ENCODE measurements around the gene NOS1AP.

NOS1AP gene

DNA sequence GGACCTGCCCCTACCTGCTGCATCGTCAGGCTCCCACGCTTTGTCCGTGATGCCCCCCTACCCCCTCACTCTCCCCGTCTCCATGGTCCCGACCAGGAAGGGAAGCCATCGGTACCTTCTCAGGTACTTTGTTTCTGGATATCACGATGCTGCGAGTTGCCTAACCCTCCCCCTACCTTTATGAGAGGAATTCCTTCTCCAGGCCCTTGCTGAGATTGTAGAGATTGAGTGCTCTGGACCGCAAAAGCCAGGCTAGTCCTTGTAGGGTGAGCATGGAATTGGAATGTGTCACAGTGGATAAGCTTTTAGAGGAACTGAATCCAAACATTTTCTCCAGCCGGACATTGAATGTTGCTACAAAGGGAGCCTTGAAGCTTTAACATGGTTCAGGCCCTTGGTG is 298.3 kb downstream of the NOS1AP start:
- no peak for DNase-seq (ENCODE audit: low spot score)

DNA sequence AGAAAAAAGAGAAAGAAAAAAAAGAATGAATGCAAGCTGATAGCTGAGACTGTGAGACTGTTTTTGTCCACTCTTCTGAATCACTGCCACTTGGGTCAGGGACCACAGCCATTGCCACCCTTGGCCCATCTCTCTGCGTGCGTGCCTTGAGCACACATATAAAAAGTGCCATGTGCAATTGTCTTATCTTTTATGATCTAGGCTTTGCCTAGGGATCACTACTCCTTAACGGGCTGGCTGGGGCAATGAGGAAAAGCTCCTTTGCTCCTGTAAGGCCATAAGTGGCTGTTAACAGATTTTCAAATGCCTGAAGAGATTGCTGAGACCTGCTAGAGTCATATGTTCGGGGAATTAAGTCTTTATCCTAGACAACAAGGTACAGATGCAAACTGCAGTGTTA is 299.0 kb downstream of the NOS1AP start:
- no peak for DNase-seq (ENCODE audit: low spot score)

DNA sequence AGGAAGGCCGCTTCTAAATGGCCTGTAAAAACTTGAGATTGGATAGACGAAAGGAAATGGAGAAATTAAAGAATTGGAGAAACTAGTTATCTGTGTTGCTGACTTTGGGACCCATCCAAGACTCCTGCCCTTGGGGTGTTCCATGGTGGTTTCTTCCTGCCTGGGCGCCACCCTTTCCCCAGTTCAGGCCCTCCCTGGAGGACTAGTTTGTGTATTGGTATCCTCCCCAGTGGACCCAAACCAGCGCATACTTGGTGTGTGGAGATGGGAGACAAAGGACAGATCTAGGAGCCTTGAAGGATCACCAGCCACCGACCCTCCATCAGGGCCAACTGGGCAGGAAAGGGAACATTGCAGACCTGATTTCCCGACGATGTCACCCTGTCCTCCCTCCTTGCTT is 300.1 kb downstream of the NOS1AP start:
- no peak for DNase-seq (ENCODE audit: low spot score)

DNA sequence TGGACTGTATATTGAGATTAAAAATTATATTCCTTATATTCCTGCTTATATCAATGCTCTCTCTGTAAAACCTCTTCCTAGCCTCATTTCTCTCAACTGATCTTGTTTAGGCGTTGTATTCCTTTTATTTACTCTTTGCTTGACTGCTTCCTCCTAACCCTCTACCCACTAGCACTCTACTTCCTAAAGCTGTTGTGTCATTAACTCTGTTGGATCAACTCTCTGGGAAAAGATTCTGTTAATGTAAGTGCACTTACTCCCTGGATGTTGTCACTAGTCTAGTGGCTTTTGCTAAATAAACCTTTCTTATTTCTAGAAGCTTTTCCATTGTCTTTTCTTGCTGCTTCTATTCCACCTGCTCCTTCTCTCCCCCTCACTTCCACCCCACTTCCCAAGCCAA is 300.7 kb downstream of the NOS1AP start:
- DNase-seq (ENCODE audit: low spot score), result no peak

DNA sequence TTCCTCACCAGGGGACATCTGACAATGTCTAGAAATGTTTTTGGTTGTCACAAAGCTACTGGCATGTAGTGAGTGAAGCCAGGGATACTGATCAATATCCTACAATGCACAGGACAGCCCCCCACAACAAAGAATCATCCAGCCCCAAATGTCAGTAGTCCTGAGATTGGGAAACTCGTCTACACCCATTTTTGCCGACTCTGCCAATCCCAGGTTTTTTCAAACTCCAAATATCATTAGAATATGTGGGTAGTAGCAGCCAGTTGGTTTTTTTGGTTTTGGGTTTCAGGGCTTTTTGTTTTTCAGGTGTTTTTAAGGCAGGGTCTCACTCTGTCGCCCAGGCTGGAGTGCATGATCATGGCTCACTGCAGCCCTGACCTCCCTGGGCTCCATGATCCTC is 301.2 kb downstream of the NOS1AP start:
- DNase-seq (ENCODE audit: low spot score), result no peak

DNA sequence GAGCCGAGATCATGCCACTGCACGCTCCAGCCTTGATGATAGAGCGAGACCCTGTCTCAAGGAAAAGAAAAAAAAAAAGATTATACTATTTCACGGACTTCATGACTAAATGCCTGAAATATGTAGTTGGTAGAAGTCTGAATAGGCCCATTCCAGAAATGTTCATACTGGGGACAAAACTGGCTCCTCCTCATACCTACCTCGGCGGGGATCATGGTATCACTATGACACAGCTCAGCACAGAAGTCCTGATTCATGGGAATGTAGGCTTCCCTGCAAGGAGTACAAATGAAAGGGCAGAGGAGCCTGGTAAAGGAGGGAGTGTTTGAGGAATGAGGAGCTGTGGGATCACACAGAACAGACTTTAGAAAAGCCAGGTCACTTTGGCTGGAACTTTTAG is 302.1 kb downstream of the NOS1AP start:
- DNase-seq (ENCODE audit: low spot score), result no peak

DNA sequence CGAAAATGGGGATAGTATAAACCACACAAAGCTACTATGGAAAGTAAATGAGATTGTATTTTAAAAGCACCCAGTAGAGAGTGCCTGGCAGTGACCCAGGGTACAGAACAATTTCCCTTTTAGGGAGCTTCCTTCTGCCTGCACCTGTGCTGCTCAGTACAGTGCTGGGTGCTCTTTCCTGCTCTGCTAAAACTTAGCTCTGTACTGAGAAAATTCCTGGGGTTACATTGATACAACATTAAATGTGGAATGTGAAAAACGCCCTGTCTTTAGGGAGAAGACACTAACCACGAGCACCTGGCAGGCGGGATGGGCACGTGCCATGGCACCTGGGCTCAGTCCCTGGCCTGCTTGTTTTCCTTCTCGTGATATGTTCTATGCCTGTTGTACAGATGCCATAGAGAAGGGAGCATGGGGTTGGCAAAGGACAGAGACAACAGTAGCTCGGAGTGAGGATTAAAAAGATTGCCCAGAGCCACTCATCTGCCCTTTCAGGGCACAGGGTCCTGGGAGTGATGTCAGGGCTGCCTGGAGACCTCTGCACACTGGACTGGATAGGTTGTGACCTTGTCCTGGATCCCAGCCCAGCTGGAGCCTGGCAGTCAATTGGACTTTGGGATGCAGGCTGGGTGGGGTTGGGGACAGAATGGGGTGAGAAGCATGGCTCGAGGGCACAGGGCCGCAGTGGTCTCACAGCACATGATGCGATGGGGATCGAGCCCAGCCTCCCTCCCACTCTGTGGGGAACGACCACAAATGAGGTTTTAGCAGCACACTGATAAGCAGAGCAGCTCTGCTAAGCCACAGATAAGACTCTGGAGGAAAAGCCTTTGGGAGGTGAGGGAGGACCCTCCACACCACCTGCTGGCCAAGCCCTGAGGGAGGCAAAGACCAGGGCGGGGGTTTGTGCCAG is 302.9 kb downstream of the NOS1AP start:
- no peak for DNase-seq (ENCODE audit: low spot score)

DNA sequence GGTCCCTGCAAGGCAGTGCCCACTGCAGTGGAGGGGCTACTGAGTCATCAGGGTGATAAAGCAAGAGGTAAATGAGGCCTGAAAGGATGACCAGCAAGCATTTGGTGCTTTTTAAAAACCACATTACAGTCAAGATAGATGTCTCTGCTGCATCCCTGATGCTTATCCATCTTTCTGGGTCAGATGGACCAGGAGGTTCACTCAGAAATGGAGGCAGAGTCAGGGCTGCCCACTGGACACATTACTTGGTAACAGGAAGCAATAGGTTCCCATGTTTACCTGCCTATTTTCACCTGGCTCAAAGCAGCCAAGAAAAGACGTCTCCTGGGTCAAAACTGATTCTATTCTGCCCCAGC is 303.6 kb downstream of the NOS1AP start:
- no peak for DNase-seq (ENCODE audit: low spot score)

DNA sequence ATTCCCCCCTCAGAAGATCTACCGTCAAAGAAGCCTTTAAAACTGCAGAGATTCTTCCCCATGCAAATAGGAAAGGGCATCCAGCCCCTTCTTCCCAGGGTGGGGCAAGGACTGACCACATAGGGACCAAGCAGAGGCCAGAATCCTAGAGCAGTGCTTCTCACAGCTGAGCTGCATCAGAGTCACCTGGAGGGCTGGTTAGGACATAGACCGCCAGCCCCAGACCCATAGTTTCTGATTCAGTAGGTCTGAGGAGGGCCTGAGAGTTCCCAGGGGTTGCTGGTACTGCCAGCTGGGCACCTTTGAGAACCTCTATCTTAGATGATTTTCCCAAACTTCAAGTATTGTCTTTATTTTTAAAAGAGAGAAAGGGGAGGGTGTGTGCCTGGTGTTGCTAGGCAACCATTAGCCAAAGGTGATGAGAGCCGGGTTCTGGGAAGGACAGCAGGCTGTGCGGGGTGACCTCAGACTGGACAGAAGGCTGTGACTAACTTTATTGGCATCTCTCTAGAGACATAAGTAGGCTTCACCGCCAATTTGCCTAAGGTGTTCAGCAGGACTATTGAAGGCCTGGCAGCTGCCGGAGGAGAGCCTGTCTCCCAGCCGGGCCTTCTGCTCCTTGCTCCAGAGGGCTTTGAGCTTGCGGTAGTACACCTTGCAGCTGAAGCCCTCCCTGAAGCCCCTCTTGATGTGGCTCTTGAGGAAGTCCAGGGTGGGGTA is 304.2 kb downstream of the NOS1AP start:
- DNase-seq (ENCODE audit: low spot score), result no peak

DNA sequence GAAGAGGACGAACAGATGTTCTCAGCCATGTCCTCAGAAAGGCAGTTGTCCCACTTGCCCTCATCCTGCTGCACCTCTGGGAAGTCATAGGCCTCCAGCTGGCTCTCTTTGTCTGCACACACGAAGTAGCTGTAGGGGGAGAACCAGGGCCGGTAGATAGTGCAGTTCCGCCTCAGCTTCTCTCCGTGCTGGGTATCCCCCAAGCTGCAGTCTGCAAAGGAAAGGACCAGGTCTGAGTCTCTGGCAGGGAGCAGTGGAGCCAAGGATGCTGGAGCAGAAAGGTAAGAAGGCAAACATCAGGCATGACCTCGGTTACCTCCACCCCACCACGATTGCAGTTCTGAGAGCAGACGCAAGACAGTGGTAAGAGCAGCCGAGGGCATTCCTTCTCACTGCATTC is 304.9 kb downstream of the NOS1AP start:
- DNase-seq (ENCODE audit: low spot score), result no peak

DNA sequence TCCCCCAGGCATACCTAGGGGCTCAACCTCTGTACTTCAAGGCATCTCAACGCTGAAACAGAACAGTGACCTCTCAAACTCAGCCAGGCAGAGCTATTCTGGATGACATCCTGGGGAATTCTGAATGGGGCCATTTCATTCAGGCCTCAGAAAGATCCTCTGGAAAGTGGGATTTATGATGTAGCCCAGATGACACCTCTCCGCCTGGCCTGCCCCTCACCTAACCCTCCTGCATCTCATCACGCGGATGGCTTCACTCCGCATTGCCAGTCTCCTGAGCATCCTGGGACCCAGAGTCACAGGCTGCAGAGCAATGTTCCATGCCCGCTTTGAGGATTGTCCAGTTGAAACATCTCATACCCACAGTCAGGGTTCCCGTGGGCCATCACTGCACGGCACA is 306.0 kb downstream of the NOS1AP start:
- no peak for DNase-seq (ENCODE audit: low spot score)

DNA sequence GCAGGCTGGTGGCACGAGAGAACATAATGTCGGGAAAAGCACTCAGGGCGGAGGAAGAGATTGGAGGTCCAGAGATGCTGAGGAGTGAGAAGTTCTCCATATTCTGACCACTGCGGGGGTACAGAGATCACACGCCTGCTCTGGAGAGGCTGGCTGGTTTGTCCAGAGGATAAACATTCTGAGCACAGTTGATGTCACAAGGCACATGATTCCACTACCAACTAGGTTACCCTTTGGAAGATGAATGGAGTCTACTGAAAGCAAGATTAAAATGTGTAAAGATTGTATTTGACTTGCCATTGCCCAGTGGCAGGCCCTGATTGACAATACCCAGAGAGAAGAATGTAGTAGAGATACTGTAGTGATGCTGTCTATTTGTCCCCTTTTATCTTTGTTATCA is 307.2 kb downstream of the NOS1AP start, which contains the start of gene SPATA46:
Gene SPATA46, minus strand, starts transcription at position 164 of the 400 bp plus-strand sequence. Its CDS starts 64 bp downstream, at position 100.
- DNase-seq (ENCODE audit: low spot score), result no peak

DNA sequence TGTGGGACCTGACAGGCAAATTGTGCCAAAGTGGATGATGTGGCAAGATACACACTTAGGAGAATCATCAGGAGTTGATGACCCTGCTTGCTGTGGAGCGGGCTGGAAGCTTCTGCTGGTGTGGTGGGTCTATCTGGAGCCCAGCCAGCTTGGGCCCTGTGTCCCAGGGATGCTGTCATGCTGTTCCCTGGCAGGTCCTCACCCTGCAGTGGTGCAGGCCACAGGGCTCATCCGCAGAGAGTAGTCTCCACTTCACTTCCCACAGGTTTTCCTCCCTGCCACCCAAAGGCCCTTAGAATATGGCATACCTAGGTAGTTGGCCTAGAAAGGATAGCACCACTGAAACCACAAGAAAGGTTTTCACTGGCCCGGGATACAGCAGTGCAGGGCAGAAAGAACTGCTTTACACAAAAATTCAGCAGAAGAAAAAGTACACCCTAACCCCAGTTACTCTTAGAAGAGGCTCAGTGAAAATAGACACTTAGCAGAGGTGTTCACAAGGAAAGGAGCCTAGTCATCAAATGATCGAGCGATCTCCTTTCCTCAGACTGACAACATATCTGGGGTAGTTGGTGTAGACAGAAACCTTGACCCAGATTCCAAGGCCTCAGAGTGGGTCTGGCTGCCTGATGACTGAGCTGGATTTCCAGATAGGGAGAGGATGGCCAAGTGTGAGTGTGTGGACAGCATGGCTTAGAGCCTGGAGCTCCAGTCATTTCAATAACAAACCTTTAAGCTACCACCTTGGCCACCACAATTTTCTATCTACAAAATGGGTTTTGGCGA is 310.8 kb downstream of the NOS1AP start:
- DNase-seq (ENCODE audit: low spot score), result no peak

DNA sequence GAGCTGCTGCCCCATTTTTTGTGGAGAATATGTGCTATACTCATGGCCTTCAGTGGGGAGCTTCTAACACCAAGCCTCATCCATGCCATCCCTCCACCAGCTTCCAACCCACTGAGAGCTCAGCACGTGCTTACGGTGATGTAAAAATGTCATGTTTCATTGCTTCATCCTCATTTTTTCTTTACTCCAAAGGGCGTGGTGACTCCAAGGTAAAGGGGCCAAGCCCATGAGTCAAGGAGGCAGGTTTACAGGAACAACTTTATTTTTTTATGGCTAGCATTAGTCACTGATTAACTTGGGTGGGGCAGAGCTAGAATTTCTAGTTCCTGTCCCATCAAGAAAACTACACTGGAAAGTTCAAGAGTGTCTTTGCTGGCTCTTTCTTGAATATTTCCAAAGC is 311.9 kb downstream of the NOS1AP start, which contains the start of gene C1orf226:
Gene C1orf226, plus strand, starts transcription at position 346 of the 400 bp plus-strand sequence. CDS start 174 bp downstream, outside the sequence.
- DNase-seq (ENCODE audit: low spot score), result no peak

DNA sequence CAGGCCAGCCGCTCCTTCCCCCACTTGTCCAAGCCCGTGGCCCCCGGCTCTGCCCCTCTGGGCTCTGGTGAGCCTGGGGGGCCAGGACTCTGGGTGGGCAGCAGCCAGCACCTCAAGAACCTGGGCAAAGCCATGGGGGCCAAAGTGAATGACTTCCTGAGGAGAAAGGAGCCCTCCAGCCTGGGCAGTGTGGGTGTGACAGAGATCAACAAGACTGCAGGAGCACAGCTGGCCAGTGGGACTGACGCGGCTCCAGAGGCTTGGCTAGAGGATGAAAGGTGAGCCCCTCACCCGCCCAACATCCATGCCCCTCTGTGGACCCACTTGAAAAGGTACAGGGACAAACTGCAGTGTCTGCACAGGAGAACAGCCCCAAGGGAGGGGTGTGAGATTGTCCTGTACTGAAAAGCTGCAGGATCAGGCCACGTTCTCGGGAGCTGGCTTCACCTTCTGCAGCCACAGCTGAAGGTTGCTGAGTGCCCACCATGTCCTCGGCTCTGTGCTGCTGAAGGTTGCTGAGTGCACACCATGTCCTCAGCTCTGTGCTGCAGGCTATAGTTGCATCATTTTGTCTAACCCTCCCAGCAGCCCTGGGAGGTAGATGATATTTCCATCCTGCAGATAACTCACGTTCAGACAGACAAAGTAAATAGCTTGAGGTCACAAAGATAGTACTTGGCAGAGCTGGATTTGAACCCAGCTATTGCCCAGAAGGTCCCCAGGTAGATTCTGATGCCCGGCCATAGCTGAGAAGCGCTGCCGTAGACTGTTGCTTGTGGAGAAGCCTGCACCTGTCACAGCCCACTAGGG is 312.7 kb downstream of the NOS1AP start:
- no peak for DNase-seq (ENCODE audit: low spot score)

DNA sequence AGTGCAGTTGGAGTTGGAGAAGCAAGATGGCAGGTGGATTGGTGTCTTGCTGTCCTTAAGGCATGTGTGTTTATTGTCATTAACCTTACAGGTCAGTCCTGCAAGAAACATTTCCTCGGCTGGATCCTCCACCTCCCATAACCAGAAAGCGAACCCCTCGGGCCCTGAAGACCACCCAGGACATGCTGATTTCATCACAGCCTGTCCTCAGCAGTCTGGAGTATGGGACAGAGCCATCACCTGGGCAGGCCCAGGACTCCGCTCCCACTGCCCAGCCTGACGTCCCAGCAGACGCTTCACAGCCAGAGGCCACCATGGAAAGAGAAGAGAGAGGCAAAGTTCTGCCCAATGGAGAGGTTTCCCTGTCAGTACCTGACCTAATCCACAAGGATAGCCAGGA is 313.6 kb downstream of the NOS1AP start:
- DNase-seq (ENCODE audit: low spot score), result no peak

DNA sequence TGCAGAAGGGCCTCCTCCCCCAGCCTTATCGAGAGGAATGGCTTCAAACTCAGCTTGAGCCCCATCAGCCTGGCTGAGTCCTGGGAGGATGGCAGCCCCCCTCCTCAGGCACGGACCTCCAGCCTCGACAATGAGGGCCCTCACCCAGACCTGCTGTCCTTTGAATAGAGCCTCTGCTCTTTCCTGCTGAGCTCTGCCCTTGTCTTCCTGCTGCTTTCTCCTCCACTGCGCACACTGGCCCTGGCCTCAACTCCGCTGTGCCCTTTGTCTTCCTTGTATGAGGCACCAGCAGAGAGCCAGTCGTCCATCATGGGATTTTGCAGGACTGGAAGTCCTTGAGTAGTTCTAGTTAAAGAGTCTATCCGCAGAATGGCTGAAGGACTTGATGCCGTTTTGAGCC is 314.0 kb downstream of the NOS1AP start:
- no peak for DNase-seq (ENCODE audit: low spot score)

DNA sequence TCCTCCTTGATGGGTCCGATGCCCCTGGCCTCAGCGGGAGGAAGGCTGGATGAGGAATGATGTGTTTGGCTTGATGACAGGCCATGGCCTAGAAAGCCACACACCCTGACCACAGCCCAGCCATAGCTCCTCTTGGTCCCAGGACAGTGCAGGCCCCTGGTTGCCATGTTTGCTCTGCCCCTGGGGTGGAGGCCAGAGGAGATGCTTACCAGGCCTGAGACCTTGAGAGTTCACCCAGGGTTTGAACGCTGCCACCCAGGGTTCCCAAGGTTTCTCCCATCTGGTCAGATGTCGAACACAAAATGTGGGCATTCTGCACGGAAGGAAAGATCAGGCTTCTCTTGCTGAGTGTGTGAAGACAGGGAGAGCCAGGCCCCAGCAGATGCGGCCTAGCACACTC is 314.6 kb downstream of the NOS1AP start:
- DNase-seq (ENCODE audit: low spot score), result no peak

DNA sequence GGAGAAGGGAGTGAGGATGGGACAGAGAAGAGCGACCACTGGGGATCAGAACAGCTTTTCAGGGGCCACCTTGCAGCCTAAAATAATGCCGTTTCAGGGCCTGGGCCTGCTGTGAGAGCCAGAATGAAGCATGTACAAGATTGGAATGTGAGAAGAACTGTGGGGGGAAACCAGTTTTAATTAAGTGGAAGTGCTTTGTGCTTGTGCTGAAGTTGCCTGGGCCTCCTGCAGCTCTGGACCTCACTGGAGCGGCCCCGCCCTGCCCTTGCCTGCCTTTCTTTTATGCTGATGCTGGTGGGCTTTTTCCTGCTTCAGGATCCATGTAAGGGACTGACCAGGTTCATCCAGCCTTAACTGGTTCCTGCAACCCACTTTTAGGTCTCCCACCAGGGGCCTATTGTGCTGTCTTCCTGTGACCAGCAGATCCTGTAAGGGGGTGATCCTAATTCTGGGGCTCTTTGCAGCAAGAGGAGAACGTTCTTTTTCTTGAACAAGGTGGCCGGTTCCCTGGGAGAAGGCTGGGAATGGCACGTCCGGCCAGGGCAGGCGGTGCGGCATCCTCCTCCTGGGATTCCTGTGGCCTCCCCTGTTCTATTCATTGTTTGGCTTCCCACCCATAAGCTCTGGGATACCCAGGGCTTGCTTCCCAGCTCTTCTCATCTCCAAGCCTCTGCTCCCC is 315.2 kb downstream of the NOS1AP start:
- DNase-seq (ENCODE audit: low spot score), result no peak

DNA sequence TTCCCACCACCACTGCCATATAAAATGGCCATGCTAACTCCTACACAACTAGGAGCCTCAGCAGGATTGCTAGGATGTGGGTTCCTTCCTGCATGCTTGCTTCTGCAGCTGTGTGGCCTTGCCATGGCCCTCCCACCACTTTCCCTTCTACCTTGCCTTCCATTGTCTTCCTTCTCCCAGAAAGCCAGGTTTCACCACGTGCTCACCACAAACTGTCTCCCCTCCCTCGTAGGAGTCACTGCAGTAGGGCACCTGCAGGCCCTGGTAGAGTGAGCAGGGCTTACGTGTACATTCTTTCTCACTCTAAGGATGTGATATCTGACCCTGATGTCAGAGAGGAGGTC is 315.8 kb downstream of the NOS1AP start:
- no peak for DNase-seq (ENCODE audit: low spot score)

DNA sequence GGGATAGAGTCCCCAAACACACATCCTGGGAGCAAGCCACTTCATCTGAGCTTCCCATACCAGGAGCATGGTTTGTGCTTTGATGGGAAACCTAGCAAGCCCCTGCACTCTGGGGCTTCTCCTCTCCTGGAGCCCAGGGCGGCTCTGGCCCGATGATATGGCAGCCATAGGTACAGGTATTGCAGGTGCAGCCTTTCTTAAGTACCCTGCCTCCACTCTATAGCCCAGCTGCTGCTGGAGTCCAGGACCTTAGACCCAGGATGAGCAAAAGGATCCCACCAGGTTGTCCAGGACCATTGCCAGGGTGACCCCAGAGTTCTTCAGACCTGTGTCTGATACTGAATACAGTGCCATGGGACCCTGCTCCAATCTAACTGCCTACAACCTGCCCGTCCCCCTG is 316.2 kb downstream of the NOS1AP start:
- no peak for DNase-seq (ENCODE audit: low spot score)

Measured in HuH-7 (cell line).